WTC11 (cell line): ENCODE results near the gene CCDC77. TPM values are rescaled to one million over a fixed set of nuclear protein-coding genes. Genes with fewer than 3 reads are reported as not detected.

Source experiments
- ATAC-seq: fragments of 200-7000 bp; cut with Tn5 transposase; 2 replicates; pipeline ENCODE4 v1.10.0; 2021; ENCODE audit warnings: mild to moderate bottlenecking, moderate library complexity
- CTCF ChIA-PET: fragments of 300-600 bp; sonication (Branson Sonifier 250); formaldehyde crosslinking; loops from one replicate; lab custom pipeline; 2021; ENCODE audit warnings: antibody characterized with exemption; lab: Charles Lee
- POLR2A ChIA-PET: fragments of 350-600 bp; sonication (Branson Sonifier 250); formaldehyde crosslinking; loops from one replicate; lab custom pipeline; 2021; ENCODE audit warnings: antibody characterized with exemption; lab: Charles Lee
- DNase-seq: peaks from one replicate; pipeline ENCODE4 v3.0.0; 2021; ENCODE audit warnings: low spot score
- H3K27ac Mint-ChIP-seq: 2 replicates; pipeline ENCODE4 v1.8.0; 2021; ENCODE audit warnings: mixed read lengths
- H3K27me3 Mint-ChIP-seq: 2 replicates; pipeline ENCODE4 v1.8.0; 2021; ENCODE audit warnings: low read depth, mild to moderate bottlenecking, moderate library complexity, mixed read lengths
- H3K36me3 Mint-ChIP-seq: 2 replicates; pipeline ENCODE4 v1.8.0; 2021; ENCODE audit warnings: mixed read lengths
- H3K4me1 Mint-ChIP-seq: 2 replicates; pipeline ENCODE4 v1.8.0; 2022; ENCODE audit warnings: mixed read lengths
- H3K4me3 Mint-ChIP-seq: 2 replicates; pipeline ENCODE4 v1.8.0; 2021; ENCODE audit warnings: mild to moderate bottlenecking, moderate library complexity, mixed read lengths
- H3K9me3 Mint-ChIP-seq: 2 replicates; pipeline ENCODE4 v1.8.0; 2021; ENCODE audit warnings: mixed read lengths
- ARID4B ChIP-seq: sonication (generic); formaldehyde crosslinking; IDR thresholded peaks from 2 replicates; pipeline ENCODE4 v1.8.0; 2023; ENCODE audit warnings: missing genetic modification reagents, mild to moderate bottlenecking, borderline replicate concordance
- ATF6 ChIP-seq: sonication (generic); formaldehyde crosslinking; IDR thresholded peaks from 2 replicates; pipeline ENCODE4 v1.8.1; 2023; ENCODE audit warnings: mild to moderate bottlenecking, missing genetic modification reagents
- E2F4 ChIP-seq: sonication (generic); formaldehyde crosslinking; IDR thresholded peaks from 2 replicates; pipeline ENCODE4 v1.8.1; 2022; ENCODE audit warnings: low read depth, mild to moderate bottlenecking, moderate library complexity, missing genetic modification reagents, borderline replicate concordance
- ETV6 ChIP-seq: sonication (generic); formaldehyde crosslinking; IDR thresholded peaks from 2 replicates; pipeline ENCODE4 v1.8.1; 2022; ENCODE audit warnings: mild to moderate bottlenecking, missing genetic modification reagents
- FOXP1 ChIP-seq: sonication (generic); formaldehyde crosslinking; IDR thresholded peaks from 2 replicates; pipeline ENCODE4 v1.8.0; 2022; ENCODE audit warnings: missing genetic modification reagents, mild to moderate bottlenecking, moderate library complexity, borderline replicate concordance
- FOXP4 ChIP-seq: sonication (generic); formaldehyde crosslinking; IDR thresholded peaks from 2 replicates; pipeline ENCODE4 v1.8.0; 2022; ENCODE audit warnings: mild to moderate bottlenecking, missing genetic modification reagents
- MAX ChIP-seq: sonication (generic); formaldehyde crosslinking; IDR thresholded peaks from 2 replicates; pipeline ENCODE4 v1.8.0; 2022; ENCODE audit warnings: mild to moderate bottlenecking, missing genetic modification reagents
- MXD4 ChIP-seq: fragments of 250-450 bp; sonication (Bioruptor Pico); IDR thresholded peaks from 2 replicates; pipeline ENCODE4 v1.8.0; 2021; ENCODE audit warnings: mild to moderate bottlenecking, moderate library complexity, borderline replicate concordance
- PRDM15 ChIP-seq: sonication (generic); formaldehyde crosslinking; IDR thresholded peaks from 2 replicates; pipeline ENCODE4 v1.8.0; 2022; ENCODE audit warnings: missing genetic modification reagents
- ZNF671 ChIP-seq: fragments of 250-450 bp; sonication (Bioruptor Pico); IDR thresholded peaks from 2 replicates; pipeline ENCODE4 v1.8.0; 2021; ENCODE audit warnings: mild to moderate bottlenecking
- total RNA-seq: library from RNA; stranded (reverse); gene quantifications from 3 replicates; pipeline ENCODE4 v1.2.3, GENCODE V29; 2021

Gene CCDC77
- total RNA-seq, 1 experiment from 2014 or later: 24.2 TPM

- H3K36me3 Mint-ChIP-seq: peaks cover 3% of the 10 kb centered on the region; the same call in 1 of the 2 replicates
- peak; percentile 85 for ATAC-seq
- peaks cover 1% of the 10 kb centered on the region for H3K9me3 Mint-ChIP-seq
- H3K4me3 Mint-ChIP-seq: peak within 1 kb of the TSS; percentile 88
- no peak within 1 kb of the TSS for H3K27ac Mint-ChIP-seq
- H3K4me1 Mint-ChIP-seq: peaks cover 20% of the 10 kb centered on the region
- DNase-seq: peak; percentile 72
- peaks cover 54% of the 10 kb centered on the region for H3K27me3 Mint-ChIP-seq
- POLR2A ChIA-PET: no interaction called here
- TF ChIP-seq MXD4 (CRISPR knock-in tag) (no peak), FOXP4 (CRISPR knock-in tag) (0 out of 2 replicates have a peak, but pooled peaks have one; percentile 50), ATF6 (CRISPR knock-in tag) (no peak), FOXP1 (CRISPR knock-in tag) (peak; percentile 15; the same call in 1 of the 2 replicates), PRDM15 (no peak), ZNF671 (CRISPR knock-in tag) (no peak), ETV6 (CRISPR knock-in tag) (peak; percentile 23; the same call in 1 of the 2 replicates), ARID4B (CRISPR knock-in tag) (no peak), E2F4 (no peak), MAX (CRISPR knock-in tag) (peak; percentile 87)
- CTCF ChIA-PET: interaction anchor here (1.4 kb wide), 1 partner anchor 17 kb away, joined by 4 read pairs; no protein-coding TSS in a partner anchor
Observed at GRCh38 chr12:459430-460258, 58.2 kb downstream of the CCDC77 start, which contains the start of gene B4GALNT3. Gene B4GALNT3 (plus strand): TSS chr12:459939. CDS start chr12:460377, 438 bp downstream.
